GM18508 (cell line): ENCODE measurements around the gene GLT8D2.
A peak's percentile ranks its signal among the peaks of the same experiment; 100 is the strongest.

Experiments
- ATAC-seq: cut with Tn5 transposase; IDR thresholded peaks from one replicate; pipeline ENCODE4 v1.9.1; 2021; ENCODE audit warnings: moderate number of reproducible peaks; ENCODE audit not compliant: insufficient read depth, unreplicated experiment

Gene GLT8D2

GRCh38 chr12:104049903-104050356 lies at the start of gene GLT8D2:
Gene GLT8D2 (minus strand): TSS chr12:104050187. CDS start chr12:104019648, 30,539 bp downstream.
- ATAC-seq, result no peak

GRCh38 chr12:104097954-104098353 lies 48.0 kb upstream of the GLT8D2 start:
- no peak for ATAC-seq

- ATAC-seq, result no peak
Measured at GRCh38 chr12:104095289-104095688, 45.3 kb upstream of the GLT8D2 start.

- no peak for ATAC-seq
Measured at GRCh38 chr12:104094284-104094683, 44.3 kb upstream of the GLT8D2 start.

- no peak for ATAC-seq
Measured at GRCh38 chr12:104091136-104091535, 41.1 kb upstream of the GLT8D2 start.

- ATAC-seq, result no peak
Measured at GRCh38 chr12:104090685-104091084, 40.7 kb upstream of the GLT8D2 start.

- peak; percentile 81 for ATAC-seq
Measured at GRCh38 chr12:104083769-104084475, 33.9 kb upstream of the GLT8D2 start.

- ATAC-seq, result no peak
Measured at GRCh38 chr12:104080764-104081163, 30.8 kb upstream of the GLT8D2 start.

- ATAC-seq, result no peak
Measured at GRCh38 chr12:104079024-104079423, 29.0 kb upstream of the GLT8D2 start.

- ATAC-seq, result no peak
Measured at GRCh38 chr12:104073699-104074098, 23.7 kb upstream of the GLT8D2 start.

- no peak for ATAC-seq
Measured at GRCh38 chr12:104072099-104072498, 22.1 kb upstream of the GLT8D2 start.

- peak; percentile 23 for ATAC-seq
Measured at GRCh38 chr12:104064842-104065427, 14.9 kb upstream of the GLT8D2 start.

GRCh38 chr12:104064031-104064841 lies 14.2 kb upstream of the GLT8D2 start, which contains the start of gene HCFC2:
Gene HCFC2 (plus strand): TSS chr12:104064531. CDS start chr12:104064561, 30 bp downstream.
- ATAC-seq, result peak; percentile 45

- peak; percentile 12 for ATAC-seq
Measured at GRCh38 chr12:104063712-104064030, 13.7 kb upstream of the GLT8D2 start.

GRCh38 chr12:104060791-104061190 lies 10.8 kb upstream of the GLT8D2 start:
- no peak for ATAC-seq

- ATAC-seq, result no peak
Measured at GRCh38 chr12:104059963-104060362, 10.0 kb upstream of the GLT8D2 start.

- no peak for ATAC-seq
Measured at GRCh38 chr12:104058802-104059201, 8.8 kb upstream of the GLT8D2 start.

- ATAC-seq, result no peak
Measured at GRCh38 chr12:104057771-104058197, 7.8 kb upstream of the GLT8D2 start.

- ATAC-seq, result no peak
Measured at GRCh38 chr12:104056419-104056972, 6.5 kb upstream of the GLT8D2 start.

GRCh38 chr12:104055686-104056388 lies 5.8 kb upstream of the GLT8D2 start:
- no peak for ATAC-seq
